Measurements from ENCODE around the gene HEPHL1. TPM values are rescaled to one million over a fixed set of nuclear protein-coding genes. Genes with fewer than 3 reads are reported as not detected.
"Not testable (repeated sequence)": the region's sequence is repeated elsewhere in the genome, so short reads cannot be mapped to it uniquely, and the experiment has no call there.

HEPHL1 gene, protein sequence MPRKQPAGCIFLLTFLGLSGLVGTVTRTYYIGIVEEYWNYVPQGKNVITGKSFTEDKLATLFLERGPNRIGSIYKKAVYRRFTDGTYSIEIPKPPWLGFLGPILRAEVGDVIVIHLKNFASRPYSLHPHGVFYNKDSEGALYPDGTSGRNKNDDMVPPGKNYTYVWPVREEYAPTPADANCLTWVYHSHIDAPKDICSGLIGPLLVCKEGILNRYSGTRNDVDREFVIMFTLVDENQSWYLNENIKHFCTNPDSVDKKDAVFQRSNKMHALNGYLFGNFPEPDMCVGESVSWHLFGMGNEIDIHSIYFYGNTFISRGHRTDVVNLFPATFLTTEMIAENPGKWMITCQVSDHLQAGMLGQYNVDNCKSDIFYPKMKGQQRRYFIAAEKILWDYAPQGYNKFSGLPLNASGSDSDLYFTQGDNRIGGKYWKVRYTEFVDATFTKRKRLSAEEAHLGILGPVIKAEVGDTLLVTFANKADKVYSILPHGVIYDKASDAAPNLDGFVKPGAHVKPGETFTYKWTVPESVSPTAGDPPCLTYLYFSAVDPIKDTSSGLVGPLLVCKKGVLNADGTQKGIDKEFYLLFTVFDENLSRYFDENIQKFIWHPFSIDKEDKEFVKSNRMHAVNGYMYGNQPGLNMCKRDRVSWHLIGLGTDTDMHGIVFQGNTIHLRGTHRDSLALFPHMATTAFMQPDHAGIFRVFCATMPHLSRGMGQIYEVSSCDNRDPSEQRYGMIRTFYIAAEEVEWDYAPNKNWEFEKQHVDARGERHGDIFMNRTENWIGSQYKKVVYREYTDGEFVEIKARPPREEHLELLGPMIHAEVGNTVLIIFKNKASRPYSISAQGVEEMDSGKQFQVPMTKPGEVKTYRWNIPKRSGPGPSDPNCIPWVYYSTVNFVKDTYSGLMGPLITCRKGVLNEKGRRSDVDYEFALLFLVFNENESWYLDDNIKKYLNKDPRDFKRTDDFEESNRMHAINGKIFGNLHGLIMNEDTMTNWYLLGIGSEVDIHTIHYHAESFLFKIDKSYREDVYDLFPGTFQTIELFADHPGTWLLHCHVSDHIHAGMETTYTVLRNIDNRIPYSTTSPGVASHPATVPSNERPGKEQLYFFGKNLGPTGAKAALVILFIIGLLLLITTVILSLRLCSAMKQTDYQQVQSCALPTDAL
- total RNA-seq (ENCODE audit: insufficient read depth, low replicate concordance) = 0.96 TPM

DNA sequence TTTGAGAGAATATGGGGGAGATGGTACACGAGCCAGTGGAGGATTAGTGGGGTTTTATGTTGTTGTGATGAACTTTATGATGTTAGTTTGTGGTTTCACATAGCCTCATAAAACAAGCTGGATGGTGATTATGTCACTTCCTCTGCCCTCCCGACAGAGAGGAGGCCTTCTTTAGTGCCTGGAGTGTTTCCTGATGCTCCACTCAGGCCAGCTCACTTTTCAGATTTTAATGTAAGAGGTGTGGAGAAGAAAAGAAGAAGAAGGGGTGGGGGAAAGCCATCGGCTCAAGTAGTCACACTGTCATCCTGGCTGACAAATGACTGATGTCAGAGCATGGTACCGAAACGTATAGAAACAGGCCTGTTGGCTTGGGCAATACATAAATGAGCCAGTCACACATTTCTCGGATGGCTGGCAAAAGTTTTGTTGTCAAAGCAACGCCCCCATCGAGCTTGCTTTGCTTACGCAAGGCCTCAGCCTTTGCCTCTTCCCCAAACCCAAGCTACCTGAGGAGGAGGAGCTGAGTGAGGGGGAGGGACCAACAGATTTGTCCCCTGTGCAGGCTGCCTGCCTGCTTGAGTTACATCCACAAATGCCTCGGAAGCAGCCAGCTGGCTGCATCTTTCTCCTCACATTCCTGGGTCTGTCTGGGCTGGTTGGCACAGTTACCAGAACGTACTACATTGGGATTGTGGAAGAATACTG lies at the start of gene HEPHL1:
TSS of gene HEPHL1 (plus strand) at position 578 of the 705 bp plus-strand sequence. CDS start at position 593, 15 bp downstream.
- DNase-seq (ENCODE audit: low spot score) = no peak

DNA sequence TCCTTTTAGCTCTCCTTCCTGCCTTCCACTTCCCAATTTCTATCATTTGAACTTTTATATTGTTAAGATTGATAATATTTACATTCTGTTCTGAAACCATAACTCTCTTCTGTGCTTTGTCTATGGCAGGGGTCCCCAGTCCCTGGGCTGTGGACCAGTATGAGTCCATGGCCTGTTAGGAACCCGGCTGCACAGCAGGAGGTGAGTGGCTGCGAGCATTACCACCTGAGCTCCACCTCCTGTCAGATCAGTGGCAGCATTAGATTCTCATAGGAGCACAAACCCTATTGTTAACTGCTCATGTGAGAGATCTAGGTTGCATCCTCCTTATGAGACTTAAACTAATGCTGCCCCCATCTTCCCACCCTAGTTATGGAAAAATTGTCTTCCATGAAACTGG lies 48.4 kb upstream of the HEPHL1 start:
- no peak for DNase-seq (ENCODE audit: low spot score)

DNA sequence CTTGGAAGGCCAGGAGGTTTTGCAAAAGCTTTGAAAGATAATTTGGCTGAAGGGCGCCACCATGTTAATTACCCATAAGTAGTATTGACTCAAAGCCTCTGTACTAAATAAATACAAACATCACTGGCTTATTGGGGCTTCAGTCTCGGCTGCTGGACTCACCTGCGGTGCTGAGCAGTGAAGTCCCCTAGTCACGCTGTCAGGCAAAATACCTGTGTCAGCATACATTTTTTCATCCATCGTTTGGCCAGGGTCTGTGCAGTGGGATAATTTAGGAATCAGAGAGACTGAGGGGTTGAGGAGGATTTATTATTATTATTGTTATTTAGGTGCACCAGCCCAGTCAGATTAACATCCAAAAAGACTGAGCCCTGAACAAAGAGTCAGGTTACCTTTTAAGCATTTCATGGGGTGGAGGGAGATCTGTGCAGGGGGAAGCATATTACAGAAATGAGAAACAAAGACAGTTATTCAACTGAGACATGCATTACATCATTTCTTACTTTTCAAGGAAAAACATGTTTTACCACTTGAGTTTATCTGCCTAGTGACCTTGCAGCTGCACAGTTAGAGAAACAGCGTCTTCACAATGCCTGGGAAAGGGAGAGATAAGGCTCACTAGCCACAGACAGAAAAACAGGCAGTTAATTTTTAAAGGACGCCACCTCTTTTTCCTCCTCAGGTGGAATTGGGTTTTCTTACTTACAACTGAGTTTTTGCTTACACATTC lies 47.7 kb upstream of the HEPHL1 start:
- DNase-seq (ENCODE audit: low spot score) = not testable (repeated sequence)

DNA sequence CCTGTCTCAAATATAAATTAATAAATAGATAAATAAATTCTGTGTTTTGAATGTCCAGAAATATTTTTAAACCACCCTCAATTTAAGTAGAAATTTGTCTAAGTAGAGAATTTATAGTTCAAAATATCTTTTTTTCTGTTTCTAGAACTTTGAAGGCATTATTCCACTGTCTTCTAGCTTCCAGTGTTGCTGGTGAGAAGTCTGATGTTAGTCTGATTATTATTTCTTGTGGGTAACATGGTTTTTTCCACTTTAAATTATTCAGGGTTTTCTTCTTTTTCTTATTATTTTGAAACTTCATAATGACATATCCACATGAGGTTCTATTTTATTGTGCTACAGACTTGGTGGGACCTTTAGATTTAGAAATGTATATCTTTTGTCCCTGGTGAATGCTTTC lies 46.4 kb upstream of the HEPHL1 start:
- DNase-seq (ENCODE audit: low spot score) = no peak

DNA sequence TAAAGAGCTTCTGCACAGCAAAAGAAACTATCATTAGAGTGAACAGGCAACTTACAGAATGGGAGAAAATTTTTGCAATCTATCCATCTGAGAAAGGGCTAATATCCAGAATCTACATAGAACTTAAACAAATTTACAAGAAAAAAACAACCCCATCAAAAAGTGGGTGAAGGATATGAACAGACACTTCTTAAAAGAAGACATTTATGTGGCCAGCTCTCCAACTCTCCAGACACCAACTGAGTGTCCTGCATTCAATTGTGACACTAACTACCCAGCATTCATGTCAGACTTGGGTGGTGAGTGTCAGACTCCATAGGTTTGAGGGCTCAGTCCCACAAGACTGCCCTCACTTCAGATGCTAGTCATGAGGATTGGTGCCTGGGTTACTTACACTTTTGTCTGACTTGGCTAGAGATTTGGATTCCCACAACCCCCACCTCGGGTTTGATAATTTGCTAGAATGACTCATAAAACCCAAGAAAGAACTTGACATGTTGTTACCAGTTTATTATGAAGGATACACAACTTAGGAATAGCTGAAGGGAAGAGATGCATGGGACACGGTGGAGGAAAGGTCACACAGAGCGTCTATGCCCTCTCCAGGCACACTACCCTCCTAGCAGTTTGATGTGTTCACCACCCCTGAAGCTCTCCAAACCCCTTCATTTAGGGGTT lies 44.4 kb upstream of the HEPHL1 start:
- DNase-seq (ENCODE audit: low spot score) = not testable (repeated sequence)

DNA sequence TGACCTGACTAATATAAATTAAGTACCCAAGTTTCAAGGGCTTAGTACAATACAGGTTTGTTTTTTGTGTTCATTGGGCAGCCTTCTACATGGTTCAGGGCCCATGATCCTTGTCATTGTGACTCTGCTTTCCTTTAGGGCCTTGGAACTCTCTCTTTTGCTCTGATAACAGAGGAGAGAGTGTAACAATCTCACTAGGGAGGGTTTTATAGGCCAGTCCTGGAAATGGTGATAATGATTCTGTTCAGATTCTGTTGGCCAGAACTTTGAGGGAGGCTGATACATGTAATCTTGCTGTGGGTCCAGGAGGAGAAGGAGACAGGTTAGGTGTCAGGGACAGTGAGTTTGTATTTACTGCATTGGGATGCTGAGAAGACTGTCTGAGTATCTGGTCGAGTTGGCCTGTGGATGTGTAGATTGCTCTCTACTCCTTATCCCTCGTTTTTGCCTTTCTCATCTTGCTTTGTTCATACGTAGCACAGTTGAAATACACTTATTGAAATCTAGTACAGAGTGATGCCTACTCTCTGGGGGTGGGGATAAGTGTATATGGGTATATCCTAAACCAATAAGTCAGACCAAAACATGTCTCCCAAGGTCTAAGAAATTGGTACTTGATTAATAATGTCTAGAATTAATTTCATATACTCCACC lies 37.5 kb upstream of the HEPHL1 start:
- DNase-seq (ENCODE audit: low spot score) = no peak

DNA sequence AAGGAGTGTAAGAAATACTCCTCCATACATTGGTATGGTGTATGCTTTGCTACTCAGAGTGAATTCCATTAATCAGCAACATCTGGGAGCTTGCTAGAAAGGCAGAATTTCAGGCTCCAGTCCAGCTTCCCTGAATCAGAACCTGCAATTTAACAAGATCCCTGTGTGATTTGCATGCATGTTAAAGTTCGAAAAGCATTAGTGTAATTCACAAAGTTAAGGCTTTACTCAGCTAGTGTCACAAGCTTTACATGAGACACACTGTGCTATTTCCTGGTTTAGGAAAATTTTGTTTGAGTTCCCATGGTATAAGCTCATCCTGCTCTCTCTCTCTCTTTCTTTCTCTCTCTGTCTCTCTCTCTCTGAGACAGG lies 37.0 kb upstream of the HEPHL1 start:
- DNase-seq (ENCODE audit: low spot score) = peak; percentile 27

DNA sequence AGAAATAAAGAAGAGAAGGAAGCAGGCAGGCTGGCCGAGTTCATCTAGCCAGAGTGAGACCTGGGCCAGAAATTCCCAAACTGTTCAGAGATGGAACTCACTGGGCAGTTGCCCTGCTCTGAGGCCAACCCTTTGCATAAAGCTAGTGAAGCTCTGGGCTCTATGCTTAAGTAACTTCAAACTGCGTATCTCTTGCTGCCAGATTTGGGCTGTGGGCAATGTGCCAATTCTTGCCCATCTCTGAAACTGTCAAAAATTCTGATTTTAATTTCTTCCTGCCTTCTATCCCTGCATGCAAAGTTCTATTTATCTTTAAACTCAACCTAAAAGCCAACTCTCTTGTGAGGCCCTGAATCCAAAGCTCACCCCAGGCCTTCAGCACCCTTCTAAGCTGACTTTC lies 36.2 kb upstream of the HEPHL1 start:
- DNase-seq (ENCODE audit: low spot score) = no peak

DNA sequence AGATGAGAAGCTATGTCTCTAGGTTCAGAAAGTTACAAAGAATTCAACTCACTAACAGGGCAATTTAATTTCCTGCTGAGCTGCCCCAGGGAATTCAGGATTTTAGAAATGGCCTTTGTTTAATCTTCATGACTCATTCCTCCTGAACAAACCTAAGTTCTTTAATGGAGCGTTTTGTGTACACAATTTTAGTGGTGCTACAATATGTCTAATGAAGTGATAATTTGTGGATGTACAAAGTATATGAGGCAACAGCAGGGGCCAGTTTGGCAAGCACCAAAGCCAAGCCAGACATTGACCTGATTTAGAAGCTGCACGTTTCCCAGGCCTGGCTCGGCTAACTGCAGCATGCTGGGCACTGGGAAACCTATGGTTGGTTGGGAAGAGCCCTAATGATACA lies 34.4 kb upstream of the HEPHL1 start:
- DNase-seq (ENCODE audit: low spot score) = no peak

DNA sequence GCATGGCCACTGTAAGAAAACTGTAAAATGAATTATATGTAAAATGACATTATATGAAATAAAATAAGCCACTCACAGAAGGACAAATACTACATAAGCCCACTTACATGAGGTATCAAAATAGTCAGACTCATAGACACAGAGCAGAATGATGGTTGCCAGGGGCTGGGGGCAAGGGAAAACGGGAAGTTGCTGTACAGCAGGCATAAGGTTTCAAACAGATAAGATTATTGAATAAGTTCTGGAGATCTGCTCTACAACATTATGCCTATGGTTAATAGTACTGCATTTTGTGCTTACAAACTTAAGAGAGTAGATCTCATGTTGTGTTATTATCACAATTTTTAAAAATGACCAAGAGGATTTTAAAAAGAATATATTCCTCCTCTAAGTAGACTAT lies 32.7 kb upstream of the HEPHL1 start:
- no peak for DNase-seq (ENCODE audit: low spot score)

DNA sequence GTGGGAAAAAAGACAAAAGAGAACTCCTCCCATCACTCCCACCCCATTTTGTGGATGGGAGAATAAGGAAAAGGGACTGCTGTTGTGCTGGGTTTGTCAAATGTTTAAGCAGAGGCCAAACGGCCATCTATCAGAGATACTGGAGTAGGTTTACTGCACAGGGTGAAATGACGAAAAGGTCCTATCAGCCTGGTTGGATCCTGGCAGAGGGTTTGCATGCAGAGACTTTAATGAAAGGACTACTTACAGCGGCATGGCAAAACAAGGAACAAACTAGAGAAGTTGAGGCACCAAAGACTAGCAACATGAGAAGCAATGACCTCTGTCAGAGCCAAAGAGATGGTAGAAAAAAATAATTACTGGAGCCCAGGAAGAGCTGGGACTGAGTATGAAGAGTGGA lies 32.2 kb upstream of the HEPHL1 start:
- no peak for DNase-seq (ENCODE audit: low spot score)

DNA sequence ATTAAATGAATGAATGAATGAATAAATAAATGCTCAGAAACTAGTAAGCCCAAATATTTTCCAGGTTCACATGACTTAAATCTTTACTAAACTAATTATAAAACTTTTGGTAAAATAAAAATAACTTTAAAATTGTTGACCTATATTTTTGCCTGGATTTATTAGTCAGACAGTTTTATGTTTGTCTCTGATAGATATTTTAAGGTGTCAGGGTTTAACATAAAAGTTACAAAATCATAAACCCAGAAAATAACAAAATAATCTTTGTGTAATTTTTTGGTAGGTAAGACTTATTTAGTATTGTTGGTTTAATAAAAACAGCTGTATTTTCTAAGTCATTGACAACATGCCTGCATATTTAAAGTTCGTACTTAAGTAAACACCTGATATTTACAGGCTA lies 27.4 kb upstream of the HEPHL1 start:
- DNase-seq (ENCODE audit: low spot score) = no peak

DNA sequence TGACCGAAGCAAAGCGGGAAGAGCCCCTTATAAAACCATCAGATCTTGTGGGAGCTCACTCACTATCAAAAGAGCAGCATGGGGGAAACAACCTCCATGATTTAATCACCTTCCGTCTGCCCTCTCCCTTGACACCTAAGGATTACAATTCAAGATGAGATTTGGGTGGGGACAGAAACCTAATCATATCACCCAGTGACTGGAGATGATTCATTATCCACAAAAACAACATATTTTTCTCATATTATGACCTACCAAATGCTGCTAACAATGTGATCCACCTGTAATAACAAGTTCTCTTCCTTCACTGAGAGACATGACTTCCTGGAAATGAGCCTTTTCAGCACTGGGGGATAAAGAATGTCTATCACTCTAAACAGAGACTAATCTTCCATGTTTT lies 23.4 kb upstream of the HEPHL1 start:
- no peak for DNase-seq (ENCODE audit: low spot score)

DNA sequence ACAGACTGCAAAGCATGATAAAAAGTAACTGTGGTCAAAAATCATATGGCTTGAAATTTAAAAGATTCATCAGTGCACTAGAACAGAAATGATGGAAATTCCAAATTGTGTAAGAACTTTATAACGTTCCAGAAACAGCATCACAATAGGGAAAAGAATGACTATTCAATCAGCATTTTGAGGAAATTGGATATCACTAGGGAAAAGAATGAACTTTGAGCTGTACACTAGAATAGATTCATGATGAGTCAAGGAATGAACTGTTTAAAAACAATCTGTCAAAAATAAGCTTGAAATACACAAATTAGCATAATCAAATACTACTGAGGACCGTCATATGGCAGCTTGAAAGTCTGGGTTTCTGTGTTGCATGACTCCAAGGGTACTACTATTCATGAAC lies 20.5 kb upstream of the HEPHL1 start:
- DNase-seq (ENCODE audit: low spot score) = no peak

DNA sequence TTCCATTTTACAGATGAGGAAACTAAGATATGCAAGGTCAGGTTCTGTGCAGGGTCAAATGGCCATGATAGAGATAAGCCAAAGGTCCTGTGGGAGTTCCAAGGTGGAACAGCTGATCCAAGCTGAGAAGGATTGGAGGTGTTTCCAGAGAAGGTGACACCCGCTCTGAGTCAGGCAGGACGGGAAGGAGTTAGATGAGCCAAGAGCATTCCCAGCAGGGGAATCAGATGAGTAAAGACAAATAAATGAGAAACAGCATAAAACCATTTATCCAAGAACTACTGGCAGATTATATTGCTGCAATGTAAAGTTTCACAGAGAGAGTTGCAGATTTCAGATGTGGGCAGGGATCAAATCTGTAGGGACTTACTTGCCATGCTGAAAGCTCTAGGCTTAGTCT lies 18.9 kb upstream of the HEPHL1 start:
- no peak for DNase-seq (ENCODE audit: low spot score)

DNA sequence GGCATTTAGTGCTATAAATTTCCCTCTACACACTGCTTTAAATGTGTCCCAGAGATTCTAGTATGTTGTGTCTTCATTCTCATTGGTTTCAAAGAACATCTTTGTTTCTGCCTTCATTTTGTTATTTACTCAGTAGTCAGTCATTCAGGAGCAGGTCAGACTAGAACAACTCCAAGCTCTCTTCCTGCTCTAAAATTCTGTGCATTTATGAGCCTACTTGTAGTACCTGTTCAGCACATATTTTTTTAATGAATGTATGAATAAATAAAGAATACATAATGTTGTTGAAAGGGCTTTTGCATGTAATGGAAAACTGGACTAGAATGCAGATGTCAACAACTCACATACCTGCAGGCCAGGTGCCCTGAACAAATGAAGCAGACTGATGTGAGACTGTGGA lies 13.7 kb upstream of the HEPHL1 start:
- no peak for DNase-seq (ENCODE audit: low spot score)

DNA sequence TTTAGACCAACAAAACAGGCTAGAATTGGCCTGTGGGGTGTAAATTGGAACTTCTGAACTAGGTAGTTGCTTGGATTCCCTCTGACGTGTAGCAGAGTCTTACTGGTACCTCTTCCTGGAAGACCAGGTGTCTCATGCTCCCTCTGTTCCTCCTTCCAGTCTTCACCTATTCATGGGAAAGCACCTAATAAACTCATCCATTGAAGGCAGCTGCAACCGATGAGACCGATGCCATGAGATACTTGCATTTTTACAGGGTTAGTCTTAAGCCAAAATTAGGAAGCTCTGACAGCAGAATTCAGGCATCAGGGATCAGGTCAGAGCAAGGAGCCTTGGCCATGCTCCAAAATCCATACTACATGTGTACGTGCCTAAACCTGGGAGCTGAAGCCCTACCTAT lies 13.2 kb upstream of the HEPHL1 start:
- DNase-seq (ENCODE audit: low spot score) = no peak

DNA sequence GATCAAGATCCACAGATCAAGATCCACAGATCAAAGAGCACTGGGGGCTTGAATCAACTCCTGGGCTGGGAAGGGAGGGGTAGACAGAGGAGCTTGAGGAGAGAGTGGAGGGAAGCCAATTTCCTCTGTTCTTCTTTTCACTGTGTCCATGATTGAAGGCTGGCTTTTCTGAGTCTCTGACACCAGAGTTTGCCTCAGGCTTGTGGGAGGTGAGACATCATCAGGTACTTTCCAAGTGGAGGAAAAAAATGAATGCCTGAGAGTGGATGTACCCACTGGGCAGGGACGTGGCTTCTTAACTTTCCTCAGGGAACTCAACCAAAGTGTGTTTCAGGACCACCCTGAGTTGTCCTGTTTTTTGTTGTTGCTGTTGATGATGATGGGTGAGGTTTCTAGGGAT lies 11.0 kb upstream of the HEPHL1 start:
- no peak for DNase-seq (ENCODE audit: low spot score)

DNA sequence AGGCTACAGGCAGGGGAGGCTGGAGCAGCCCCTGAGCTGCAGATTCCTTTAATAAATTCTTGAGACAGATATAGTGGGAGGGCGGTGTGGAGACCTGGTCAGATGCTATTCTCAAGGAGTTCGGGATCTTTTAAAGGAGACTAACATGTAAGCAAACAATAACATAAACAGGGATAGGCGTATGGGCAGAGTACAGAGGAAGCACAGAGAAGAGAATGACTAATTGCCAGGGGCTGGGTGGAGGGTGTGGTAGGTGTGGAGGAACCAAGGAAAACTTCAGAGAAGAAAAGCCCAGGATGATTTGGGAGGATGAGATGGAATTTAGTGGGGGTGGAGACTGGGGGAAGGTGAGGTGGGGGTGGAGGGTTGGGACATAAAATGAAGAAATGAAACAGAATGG lies 9.7 kb upstream of the HEPHL1 start:
- no peak for DNase-seq (ENCODE audit: low spot score)

DNA sequence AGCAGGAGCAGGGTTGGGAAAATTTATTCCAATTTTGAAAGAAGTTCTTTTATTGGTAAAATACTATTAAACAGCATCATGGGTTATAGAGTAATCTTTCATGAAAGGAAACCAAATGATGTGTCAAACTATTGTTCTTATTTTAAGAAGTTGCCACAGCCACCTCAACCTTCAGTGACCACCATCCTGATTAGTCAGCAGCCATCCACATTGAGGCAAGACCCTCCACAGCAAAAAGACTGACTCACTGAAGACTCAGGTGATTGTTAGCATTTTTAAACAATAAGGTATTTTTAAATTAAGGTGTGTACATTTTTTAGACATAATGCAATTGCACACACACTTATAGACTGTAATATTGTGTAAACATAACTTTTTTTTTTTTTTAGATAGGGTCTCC lies 3.7 kb upstream of the HEPHL1 start:
- DNase-seq (ENCODE audit: low spot score) = no peak

All from umbilical cord (tissue), 2 donors.